ENCODE data around the gene C1QTNF5.

C1QTNF5 gene

GRCh38 chr11:119318240-119319135, 22.2 kb downstream of the C1QTNF5 start:
- peak in 3 of 56 donors; percentile 15 to 41 (median 22) for DNase-seq

GRCh38 chr11:119317592-119318239, 23.0 kb downstream of the C1QTNF5 start:
- no peak for DNase-seq

GRCh38 chr11:119316729-119317591, 23.7 kb downstream of the C1QTNF5 start, which contains the start of gene MCAM:
Gene MCAM (minus strand): TSS chr11:119317130. CDS start chr11:119317101, 29 bp downstream.
- DNase-seq: peak in 23 of 56 donors; percentile 23 to 72 (median 51)

GRCh38 chr11:119316016-119316728, 24.5 kb downstream of the C1QTNF5 start:
- DNase-seq: peak in 48 of 56 donors; percentile 31 to 93 (median 74)

- DNase-seq: peak in 40 of 56 donors; percentile 45 to 95 (median 72)
Measured at GRCh38 chr11:119315131-119316015, 25.3 kb downstream of the C1QTNF5 start.

- no peak for DNase-seq
Measured at GRCh38 chr11:119314726-119315125, 26.0 kb downstream of the C1QTNF5 start.

- no peak for DNase-seq
Measured at GRCh38 chr11:119310682-119311052, 30.0 kb downstream of the C1QTNF5 start.

- DNase-seq: no peak
Measured at GRCh38 chr11:119309953-119310681, 30.6 kb downstream of the C1QTNF5 start.

- no peak for DNase-seq
Measured at GRCh38 chr11:119309411-119309810, 31.3 kb downstream of the C1QTNF5 start.

GRCh38 chr11:119307974-119308373, 32.7 kb downstream of the C1QTNF5 start:
- DNase-seq: no peak

- peak in 1 of 56 donors; percentile 20 for DNase-seq
Measured at GRCh38 chr11:119307219-119307618, 33.5 kb downstream of the C1QTNF5 start.

- DNase-seq: no peak
Measured at GRCh38 chr11:119306373-119306890, 34.3 kb downstream of the C1QTNF5 start.

- DNase-seq: no peak
Measured at GRCh38 chr11:119305556-119306372, 34.9 kb downstream of the C1QTNF5 start.

GRCh38 chr11:119303227-119303718, 37.4 kb downstream of the C1QTNF5 start:
- no peak for DNase-seq

- DNase-seq: no peak
Measured at GRCh38 chr11:119300198-119300964, 40.3 kb downstream of the C1QTNF5 start.

- DNase-seq: no peak
Measured at GRCh38 chr11:119299416-119299815, 41.3 kb downstream of the C1QTNF5 start.

GRCh38 chr11:119298726-119299125, 42.0 kb downstream of the C1QTNF5 start:
- DNase-seq: no peak
